ENCODE results near the gene PCSK1N. TPM values are rescaled to one million over a fixed set of nuclear protein-coding genes. Genes with fewer than 3 reads are reported as not detected.

The PCSK1N gene
- total and polyA plus RNA-seq, 9 of the 15 experiments (the other 6 are each of a cell fraction or from before 2014, with no cell fraction given): 0.07 to 0.55 (median 0.54) TPM; not detected in 6

GRCh38 chrX:48814722-48815121 is 20.7 kb downstream of the PCSK1N start (continued):
- TF ChIP-seq TEAD4 (IDR thresholded peaks at IDR 0.05; ENCODE audit: low read length) (no peak), TEAD4 (CRISPR knock-in tag; IDR thresholded peaks at IDR 0.05; ENCODE audit: borderline replicate concordance) (no peak), HLTF (IDR thresholded peaks at IDR 0.05) (no peak), POLR2AphosphoS2 (IDR thresholded peaks at IDR 0.05; ENCODE audit: low read length) (no peak), ARNT (IDR thresholded peaks at IDR 0.05) (no peak), HINFP (tag; conservative IDR thresholded peaks at IDR 0.05; ENCODE audit: low read depth) (no peak), ZNF586 (CRISPR knock-in tag; conservative IDR thresholded peaks at IDR 0.05) (no peak), ZNF507 (tag; conservative IDR thresholded peaks at IDR 0.05) (no peak)

GRCh38 chrX:48813644-48814043 is 21.8 kb downstream of the PCSK1N start:
- no peak overlapping the region for H3K4me2 ChIP-seq (ENCODE audit: insufficient read depth, low read length)
- no peaks in the 10 kb centered on the region for H3K9me1 ChIP-seq (ENCODE audit: control insufficient read depth, insufficient read depth, low read length)
- intact Hi-C loops (cut with micrococcal nuclease) (no loop called here), in situ Hi-C loops (cut with MboI) (no loop called here)
- H3K36me3 ChIP-seq (ENCODE audit: control insufficient read depth, insufficient read depth, low read length): peaks cover 27% of the 10 kb centered on the region; the same call in 2 of the 3 replicates
- WGBS (ENCODE audit: insufficient coverage, low coverage, missing lambda C conversion rate): 77% methylated on average over 7 of the region's 8 CpGs
- no peaks in the 10 kb centered on the region for H3K9me3 ChIP-seq (replicated peaks; ENCODE audit: control insufficient read depth, insufficient read depth, low read depth, low read length)
- DNase-seq (ENCODE audit: extremely low read depth in 1 of 4, low spot score in 3 of 4) (peak in 1 of 4 experiments; percentile 17), ATAC-seq (no peak), FAIRE-seq (no peak)
- H3K4me3 ChIP-seq: no peak overlapping the region
- H2AFZ ChIP-seq (ENCODE audit: low read depth, low read length): no peak overlapping the region
- H3K79me2 ChIP-seq (ENCODE audit: control insufficient read depth, insufficient read depth, low read length): no peaks in the 10 kb centered on the region
- POLR2A ChIA-PET: interaction anchor here (1.0 kb wide), 1 partner anchor 17 kb away, joined by 4 read pairs; no protein-coding TSS in a partner anchor
- no TSS peak for BruUV-seq (replicated peaks)
- H4K20me1 ChIP-seq (replicated peaks; ENCODE audit: control insufficient read depth, insufficient read depth, low read length): no peaks in the 10 kb centered on the region
- CTCF ChIA-PET (ENCODE audit: low intra/inter-chr PET ratio): no interaction called here
- H3K9ac ChIP-seq (ENCODE audit: insufficient read depth in 1 of 2, low read depth in 2 of 2, low read length in 2 of 2): peak overlapping the region in 1 of 2 experiments; percentile 33; a peak in 1 of 4 replicates
- H3K27ac ChIP-seq (ENCODE audit: extremely low read depth, low read depth, low read length): no peak overlapping the region
- H3K27me3 ChIP-seq (ENCODE audit: control insufficient read depth in 2 of 2, insufficient read depth in 2 of 2, low read length in 2 of 2): no peaks in the 10 kb centered on the region
- peaks cover 5 to 12% of the 10 kb centered on the region in 2 experiments; a peak in 4 of 5 replicates for H3K4me1 ChIP-seq (replicated peaks in 1 of 2; ENCODE audit: control insufficient read depth in 2 of 2, insufficient read depth in 2 of 2, low read length in 2 of 2)
- no peak for TF ChIP-seq ZFX (CRISPR knock-in tag; IDR thresholded peaks at IDR 0.05)
- TF ChIP-seq ZNF551 (CRISPR knock-in tag; IDR thresholded peaks at IDR 0.05): no peak
- no peak for TF ChIP-seq RBBP5 (IDR thresholded peaks at IDR 0.05; ENCODE audit: borderline replicate concordance, insufficient read depth, low read length, poor library complexity, severe bottlenecking)
- no peak for TF ChIP-seq TOE1 (IDR thresholded peaks at IDR 0.05; ENCODE audit: borderline replicate concordance)
- no peak for TF ChIP-seq TOE1 (CRISPR knock-in tag; IDR thresholded peaks at IDR 0.05; ENCODE audit: borderline replicate concordance, low read depth)
- no peak for TF ChIP-seq ZC3H8 (IDR thresholded peaks at IDR 0.05)
- no peak for TF ChIP-seq ATF1 (CRISPR knock-in tag; IDR thresholded peaks at IDR 0.05)
- no peak for TF ChIP-seq ATF1 (tag; IDR thresholded peaks at IDR 0.05)
- no peak for TF ChIP-seq TSC22D4 (tag; IDR thresholded peaks at IDR 0.05)
- no peak for TF ChIP-seq GMEB1 (CRISPR knock-in tag; IDR thresholded peaks at IDR 0.05)
- TF ChIP-seq CBX2 (IDR thresholded peaks at IDR 0.05; ENCODE audit: insufficient read depth, low read length, poor library complexity, severe bottlenecking): no peak
- TF ChIP-seq ID3 (CRISPR knock-in tag; IDR thresholded peaks at IDR 0.05): no peak
- no peak for TF ChIP-seq ID3 (tag; IDR thresholded peaks at IDR 0.05)

All from K562 (cell line).